HG02759 (cell line): ENCODE measurements around the gene EBF3.

Experiments used
- ATAC-seq: cut with Tn5 transposase; IDR thresholded peaks from one replicate; pipeline ENCODE4 v1.9.1; 2021; ENCODE audit warnings: mild to moderate bottlenecking, moderate library complexity; ENCODE audit not compliant: unreplicated experiment

Gene EBF3

DNA sequence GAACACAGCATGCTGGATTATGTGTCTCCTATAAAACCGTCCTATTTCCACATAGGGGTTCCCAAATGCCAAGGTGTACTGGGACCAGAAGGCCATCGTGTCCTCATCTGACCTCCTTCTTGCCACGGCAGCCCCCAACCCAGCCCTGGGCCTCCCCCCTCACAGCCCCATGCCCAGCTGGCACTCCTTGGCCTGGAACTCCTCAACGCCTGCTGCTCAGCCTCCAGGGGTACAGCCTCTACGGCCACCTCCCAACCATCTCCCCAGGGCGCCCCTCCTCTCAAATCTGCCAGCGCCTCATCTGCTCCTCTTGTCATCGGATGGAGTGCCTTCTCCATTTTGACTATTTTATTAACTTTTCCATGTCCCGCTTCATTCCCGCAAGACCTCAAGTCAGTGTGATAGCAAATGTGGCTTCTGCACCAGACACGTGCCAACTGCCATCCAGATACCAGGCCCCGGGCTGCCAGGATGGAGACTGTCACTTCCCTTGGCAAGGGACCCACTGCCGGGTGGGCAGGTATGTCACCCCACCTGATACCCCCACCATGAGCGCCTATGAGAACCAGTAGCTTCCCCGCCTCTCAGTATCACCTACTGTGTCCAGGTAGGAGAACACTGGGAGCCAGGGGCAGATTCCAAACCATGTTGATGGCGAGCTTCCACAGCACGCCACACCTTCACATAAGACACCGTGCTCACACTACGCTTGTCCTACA, 106.7 kb downstream of the EBF3 start:
- ATAC-seq = no peak

DNA sequence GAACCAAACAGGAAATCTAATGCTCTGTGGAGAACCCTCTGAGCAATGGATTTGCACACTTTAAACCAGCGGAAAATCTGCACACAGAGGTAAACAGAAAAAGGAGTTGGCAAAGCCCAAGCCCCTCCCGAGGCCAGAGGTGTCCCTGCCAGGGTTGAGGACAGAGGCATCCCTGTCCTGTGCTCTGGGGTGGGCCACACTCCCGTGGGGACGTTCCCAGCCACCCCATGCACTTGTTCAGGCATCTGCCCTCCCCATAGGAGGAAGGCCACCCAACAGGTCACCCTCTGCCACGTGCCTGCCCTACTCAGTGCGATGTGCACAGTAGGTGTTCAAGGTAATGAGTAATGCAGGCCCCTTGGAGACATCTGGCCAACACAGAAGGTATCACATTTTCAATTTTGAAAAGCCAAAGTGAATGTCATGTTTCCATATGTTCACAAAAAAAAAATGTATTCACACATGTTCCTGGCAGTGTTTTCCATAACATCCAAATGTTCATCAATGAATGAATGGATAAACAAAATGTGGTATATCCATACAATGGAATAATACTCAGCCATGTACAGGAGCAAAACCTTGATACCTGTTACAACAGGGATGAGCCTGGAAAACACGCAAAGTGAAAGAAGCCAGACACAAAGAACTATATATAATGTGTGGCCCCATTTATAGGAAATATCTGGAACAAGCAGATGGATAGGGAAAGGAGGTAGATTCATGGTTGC, 108.1 kb downstream of the EBF3 start:
- ATAC-seq = no peak

DNA sequence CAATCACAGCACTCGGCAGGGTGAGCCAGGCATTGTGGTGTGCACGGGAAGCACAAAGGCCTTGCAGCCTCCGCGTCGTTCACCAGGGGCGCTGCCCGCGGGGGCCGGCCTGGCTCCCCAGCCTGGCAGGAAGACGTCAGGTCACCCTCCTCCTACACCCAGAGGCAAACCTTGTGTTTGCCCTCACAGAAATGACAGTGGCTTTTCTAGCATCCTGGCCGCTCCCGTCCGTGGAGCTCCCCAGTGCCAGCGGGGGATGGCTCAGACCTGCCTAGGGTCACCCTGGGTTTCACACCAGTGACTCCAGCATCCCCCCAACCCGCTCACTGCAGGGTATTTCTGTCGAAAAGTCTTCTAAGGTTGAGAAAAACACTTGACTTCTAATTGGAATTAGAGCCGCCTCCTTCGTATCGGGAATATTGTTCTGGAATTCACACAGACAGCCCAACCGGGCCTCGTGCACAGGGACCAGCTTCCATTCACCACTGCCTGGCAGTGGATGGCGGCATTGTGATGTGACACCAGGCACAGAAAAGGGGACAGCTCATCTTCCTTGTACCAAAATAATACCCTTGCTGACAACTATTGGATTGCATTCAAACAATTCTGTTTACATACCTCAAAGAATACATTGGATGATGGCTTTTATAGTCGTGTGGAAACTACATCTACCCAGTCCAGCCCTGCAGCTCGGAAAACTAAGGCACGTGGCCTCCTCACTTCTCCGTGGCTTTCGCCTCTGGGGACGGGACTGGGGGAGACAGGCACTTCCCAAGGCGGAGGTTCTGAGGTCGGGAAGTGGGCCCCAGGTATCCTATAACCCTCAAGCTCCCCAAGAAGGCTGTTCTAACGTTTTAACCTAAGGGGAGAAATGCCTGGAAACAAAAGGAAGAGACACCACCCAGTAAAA, 109.0 kb downstream of the EBF3 start:
- ATAC-seq = no peak

DNA sequence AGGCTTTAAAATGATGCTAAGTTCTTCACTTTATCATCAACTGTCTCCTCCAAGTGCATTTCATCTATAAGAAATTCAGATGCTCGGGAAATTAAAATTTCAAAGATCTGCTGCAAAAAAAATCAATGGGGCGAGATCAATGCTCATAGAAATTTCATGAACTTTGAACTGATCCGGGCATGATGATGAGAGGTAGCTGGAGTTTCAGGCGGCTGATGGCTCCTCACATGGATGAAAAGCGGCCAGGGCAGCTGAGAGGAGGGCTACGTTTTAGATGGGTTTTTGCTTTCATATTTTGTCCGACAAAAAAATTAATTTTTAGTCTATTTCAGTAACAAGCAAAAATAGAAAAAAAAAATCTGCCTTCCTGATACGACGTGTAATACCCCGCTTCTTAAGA, 109.9 kb downstream of the EBF3 start:
- no peak for ATAC-seq

DNA sequence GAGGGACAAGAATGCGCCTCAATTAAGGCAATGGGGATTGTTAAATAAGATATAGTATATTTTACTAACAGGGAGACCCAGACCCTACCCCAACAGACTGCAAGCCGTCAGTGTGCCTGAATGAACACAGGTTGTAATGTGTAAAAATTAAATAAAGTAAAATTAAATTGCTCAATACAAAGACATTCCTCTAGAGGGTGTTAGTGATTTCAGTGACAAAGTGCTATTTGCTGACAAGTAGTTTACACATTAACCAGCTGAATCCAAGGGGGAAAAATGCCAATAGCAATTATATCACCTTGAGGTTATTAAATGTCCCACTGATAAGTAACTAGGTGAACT, 110.5 kb downstream of the EBF3 start:
- no peak for ATAC-seq

DNA sequence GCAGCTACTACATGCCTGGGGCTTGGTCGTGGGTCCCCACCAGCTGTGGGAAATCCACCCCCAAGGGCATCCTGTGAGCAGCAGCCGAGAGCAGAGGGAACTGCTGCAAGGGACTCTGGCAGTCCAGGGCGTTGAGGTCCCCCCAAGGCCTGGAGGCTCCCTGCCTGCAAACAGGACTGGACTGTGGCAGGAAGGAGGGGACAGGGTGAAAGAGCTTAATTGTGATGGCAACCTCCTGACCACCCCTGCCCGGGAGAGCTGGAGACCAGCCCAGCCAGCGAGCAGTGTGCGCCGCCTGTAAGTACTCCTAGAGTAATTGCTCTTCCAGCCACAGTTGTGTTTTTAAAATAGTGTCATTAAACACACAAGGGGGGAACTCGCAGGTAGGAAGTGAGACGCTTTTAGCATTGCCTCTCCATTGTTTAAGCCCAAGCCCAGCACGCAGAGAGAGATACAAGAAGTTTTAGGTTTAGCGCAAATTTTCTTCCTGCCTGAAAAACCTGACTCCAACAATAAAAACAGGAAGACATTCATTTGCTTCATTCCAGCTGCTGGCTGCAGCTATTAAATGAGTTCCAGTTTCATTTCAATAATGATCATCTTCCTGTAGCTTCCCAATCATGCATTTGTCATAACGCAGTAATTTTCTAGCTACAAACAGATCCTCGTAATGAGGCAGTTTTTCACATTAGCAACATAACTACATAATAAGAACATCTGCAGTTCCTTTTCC, 111.1 kb downstream of the EBF3 start:
- ATAC-seq = no peak

DNA sequence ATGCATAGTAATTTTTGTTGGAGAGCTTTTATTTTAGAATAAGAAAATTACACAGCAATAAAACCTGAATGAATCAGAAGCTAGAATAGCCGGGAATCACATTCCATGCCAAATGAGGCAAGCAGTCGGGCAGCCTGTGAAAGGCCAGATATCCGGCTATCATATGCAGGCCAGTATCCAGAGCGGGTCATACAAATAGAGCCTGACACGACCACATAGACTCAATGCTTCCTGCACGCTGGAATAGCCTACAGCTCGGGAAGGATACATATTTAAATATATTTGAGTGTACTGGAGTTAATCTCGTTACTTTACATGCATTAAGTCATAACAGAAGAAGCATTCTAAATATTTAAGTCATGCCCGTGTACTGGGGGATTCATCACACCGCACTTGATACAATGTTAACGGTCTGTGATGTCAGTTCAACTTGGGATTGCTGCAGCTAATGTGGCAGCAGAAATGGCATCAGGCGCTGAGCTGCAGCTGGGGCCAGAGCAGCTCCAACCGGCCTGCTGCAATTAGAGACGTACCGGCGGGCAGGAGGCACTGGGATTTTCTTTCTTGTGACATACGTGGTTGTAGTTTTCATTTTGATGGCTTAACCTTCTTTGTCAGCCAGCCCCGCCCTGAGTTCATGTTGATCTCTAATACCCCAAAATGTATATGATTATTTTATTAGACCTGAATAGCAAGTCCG, 112.0 kb downstream of the EBF3 start:
- ATAC-seq = no peak

DNA sequence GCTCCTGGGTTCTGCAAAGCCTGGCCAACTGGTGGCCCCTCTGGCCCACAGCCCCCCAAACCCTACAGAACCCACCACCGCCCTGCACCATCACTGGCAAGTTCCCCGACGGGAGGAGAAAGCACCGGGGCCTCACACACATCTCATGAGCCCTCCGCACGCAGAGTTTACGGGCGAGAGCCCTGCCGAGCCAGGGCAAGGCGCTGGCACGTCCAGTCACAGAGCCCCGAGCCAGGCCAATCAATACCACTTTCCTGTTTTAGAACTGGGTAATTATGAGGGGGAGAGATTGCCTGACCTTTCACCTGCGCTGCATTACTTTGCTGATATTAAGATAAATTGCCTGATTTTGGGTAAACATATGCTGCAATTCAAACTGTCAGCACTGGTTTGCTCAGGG, 113.3 kb downstream of the EBF3 start:
- no peak for ATAC-seq

DNA sequence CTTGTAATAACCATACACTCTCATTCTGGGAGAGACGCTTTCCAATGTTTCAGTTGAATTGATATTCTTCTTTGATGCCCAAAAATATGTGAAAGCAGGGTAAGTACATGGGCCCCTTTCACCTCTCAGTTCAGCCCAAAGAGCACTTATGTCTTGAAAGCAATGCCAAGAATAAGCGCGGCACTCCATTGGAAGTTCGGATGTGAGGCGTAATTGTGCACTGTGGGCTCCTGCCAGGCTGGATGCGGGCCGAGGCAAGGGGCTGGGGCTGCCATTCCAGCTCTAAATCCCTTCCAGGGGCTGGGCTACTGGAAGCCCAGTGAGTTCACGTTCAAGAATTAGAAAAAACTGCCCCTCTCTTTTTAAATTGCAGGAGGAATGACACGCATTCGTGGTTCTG, 113.8 kb downstream of the EBF3 start:
- ATAC-seq = no peak

DNA sequence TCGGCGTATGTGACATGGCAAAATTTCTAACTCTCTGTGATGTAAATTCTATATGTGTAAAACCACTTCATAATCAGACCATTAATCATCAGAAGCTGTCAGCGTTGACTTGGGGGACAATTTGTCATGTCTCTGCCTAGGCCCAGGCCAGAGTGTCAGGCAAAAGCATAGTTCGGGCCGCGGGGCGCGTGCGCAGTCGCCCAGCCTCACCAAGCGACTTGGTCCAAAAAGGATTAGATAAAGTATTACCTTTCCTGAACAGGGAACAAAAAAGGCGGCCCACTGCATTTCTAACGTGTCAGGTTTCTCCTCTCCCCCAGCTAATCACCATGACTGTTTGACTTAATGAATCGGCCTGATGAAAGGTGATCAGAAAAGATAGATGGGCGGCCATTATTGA, 114.2 kb downstream of the EBF3 start:
- ATAC-seq = no peak

DNA sequence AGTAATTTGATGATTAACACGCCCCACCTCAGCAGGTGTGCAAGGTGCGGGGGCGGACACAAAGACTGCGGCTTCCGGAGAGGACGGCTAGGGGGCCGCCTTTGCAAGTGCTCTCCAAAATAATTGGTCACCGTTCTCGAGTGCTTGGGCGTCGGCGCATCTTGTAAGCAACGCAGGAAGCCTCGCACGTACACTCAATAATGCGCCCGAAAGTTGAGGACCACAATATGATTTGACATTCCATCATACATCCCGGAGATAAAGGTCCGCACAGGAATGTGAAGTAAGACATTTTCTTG, 114.7 kb downstream of the EBF3 start:
- ATAC-seq = no peak

DNA sequence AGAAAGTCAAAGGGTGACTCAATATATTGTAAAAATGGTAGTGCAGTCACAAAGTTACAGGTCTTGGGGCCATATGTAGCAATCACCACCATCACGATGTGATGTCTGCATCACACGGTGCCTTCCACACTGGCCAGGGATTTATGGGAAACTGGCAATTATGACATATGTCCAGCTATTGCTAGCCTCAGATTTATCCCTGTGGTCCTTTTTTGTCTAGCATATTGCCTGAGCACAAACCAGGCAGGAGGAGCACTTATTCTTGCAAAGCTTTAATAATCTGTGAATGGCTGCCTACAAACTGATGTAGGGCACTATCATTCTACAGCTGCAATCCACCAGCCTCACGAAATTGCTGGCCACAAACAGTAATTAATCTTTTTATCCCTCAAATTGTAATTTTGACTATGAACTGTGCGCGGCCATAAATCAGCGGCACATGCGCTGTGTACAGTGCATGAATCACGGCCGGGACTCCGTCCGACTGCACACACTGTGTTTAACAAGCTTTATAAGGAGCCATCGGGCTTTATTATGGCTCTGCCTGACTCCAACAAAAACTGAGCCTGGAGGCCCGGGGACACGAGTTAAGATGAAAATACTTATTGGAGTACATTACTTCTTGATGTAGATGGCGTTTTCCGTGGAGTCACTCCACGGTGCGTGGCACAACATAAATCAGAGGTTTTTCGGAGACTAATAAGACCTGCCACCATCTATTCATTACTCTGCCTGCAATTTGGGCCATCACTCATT, 115.2 kb downstream of the EBF3 start:
- ATAC-seq = no peak

DNA sequence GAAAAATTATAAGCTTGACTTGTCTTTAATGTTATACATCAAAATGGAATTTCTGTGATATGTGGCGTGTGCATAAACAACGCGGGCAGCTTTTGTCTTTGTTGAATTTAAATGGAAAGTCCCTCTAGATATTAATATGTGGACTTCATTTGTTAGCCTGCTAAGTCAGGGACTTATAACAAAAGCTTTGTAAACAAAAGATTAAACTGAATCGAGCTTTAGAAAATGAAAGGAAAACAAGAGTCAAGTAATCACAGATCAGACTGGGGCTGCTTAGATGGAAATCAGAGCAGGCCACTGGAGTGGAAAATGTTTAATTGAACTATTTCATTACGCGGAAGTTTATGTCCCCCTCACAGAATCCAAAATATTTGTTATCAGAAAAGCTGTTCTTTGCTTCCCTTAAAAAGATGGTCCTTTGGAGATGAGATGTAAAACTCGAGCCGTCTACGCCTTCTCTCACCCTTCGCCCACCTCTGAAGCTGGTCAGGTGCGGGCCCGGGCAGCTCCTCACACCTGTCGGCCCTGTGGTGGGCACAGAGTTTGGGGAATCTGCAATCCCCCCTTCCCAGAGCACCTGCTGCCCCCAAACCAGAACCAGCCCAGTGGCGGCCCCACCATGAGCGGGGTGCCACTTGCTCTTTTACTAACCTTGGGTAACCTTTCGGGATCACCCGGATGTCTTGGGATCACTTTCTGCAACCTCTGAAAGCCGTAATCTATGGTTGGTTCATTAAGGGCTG, 116.2 kb downstream of the EBF3 start:
- no peak for ATAC-seq

DNA sequence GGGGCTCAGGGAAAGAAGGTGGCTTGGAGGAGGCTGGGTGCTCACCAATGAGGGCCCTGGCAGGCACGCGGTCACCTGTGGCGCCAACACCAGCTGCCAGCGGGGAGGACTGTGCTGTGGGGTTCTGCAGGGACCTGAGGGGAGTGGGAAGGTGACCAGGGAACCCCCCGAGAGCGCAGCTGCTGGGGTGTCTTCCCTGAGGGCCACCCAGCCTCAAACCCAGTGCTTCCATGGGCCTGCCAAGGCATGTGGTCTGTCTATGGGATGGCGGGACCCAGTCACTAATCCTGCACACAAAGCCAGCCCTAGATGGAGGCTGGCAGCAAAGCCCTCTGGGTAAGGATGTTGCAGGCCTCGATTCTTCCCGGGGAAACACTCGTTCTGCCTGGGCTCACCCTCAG, 117.1 kb downstream of the EBF3 start:
- no peak for ATAC-seq

DNA sequence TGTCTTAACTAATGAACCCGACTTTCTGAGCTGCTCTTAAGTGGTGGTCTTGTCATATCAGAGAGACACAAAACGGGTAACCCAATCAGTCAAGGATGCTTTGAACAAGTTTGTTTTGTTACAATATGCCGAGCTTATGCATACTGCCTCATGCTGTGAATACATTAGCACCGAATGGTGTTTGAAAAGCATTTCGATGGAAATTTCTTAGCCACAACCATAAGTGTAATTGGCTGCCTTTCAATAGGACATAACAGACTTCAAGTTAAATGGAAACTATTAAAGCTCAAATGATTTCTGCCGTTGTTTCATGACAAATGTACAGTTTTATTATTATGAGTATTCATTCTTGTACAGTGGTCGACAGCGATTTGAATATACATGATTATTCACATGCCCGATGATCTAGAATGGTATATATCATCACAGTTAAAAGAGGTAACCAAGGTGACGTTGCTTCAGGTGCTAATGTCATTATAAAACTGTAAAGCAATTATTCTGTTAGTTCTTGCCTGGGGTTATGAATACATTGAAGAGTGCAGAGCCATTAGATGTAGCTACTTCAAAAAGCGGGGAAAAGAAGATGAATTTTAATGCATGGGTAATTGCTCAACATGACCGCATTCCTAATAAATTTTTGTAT, 118.8 kb downstream of the EBF3 start:
- ATAC-seq = no peak

DNA sequence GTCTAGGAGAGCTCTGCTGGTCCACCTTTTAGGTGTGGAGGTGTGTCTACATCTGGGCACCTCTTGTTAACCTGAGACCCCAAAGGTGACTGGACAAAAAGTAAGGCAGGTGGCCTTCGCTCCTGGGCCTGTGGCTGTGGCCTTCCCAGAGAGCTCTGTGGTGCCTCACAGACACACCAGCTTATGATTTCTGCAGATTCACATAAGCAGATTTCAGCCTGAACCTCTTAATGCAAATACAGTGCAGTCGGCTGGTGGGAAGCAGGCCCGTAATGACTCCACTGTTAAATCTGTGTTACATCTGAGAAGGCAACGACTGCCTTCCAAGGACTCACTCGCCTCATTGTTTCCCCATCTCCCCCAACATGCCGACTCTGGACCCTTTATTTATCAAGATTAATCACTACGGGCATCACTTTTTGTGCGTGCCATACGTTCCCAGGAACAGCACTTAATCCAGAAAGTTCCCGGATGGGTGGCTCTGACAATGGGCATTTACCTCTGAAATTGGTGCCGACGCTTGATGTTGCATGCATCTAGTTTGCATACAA, 119.8 kb downstream of the EBF3 start:
- no peak for ATAC-seq

DNA sequence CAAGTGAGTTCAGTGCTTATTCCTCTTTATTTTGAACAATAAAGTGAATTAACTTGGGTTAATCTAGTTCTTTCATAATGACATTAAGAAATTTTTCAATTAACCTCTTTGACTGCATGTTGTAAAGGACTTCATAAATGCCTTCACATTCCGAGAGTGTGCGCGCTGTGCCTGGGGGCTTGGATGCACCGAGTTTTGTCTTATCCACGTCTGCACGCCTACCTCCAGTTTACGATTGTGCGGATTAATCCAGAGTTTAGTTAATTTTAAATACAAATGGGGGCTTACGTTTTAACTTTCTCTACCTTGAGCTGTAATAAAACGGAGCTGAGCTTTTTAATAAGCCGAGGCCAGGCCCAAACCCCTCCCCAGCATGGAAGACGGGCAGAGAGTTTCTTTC, 120.4 kb downstream of the EBF3 start:
- no peak for ATAC-seq

DNA sequence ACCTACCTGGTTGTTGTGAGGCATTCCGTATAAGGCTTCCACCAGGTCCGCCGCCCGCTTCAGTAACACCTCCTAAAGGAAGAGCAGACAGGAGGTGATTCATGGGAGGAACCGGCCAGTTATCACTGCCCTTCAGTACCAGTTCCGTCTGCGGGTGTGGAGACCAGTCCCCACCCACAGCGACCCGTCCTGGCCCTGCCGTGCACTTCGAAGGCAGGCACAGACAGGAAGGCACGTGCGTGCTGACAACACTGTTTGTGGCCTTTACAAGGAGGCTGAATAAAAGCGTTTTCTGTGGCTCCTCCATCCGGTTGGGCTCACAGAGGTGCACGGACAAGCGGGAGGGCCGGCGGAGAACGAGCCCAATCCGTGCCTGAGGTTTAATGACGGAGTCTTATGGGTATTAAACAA, 120.9 kb downstream of the EBF3 start:
- no peak for ATAC-seq

DNA sequence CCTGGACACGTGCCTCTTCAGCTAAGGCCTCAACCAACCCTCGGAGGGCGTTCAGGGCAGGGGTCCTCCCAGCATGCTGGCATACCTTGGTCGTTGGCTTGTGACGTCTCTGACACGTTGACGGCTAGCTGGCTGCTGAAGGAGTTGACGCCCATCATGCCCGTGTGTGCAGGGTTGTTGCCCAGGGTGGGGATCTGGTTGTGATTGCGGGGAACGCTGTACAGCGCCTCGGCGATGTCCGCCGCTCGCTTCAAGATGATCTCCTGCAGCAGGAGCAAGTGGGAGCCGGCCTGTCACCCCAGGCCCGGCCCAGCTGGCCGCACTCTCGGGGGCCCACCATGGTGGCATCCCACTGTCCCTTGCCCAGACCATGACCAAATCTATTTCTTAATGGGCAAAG, 122.0 kb downstream of the EBF3 start:
- no peak for ATAC-seq
